GM12875 (cell line): ENCODE data around the gene ITGB5.

Experiments
- H3K4me3 ChIP-seq: one replicate; pipeline ENCODE4 v1.5.1; 2011; ENCODE audit warnings: low read depth, low read length, control low read depth
- CTCF ChIP-seq: IDR thresholded peaks from 2 replicates; pipeline ENCODE4 v1.5.1; 2011; ENCODE audit warnings: low read depth, mild to moderate bottlenecking, control low read depth, inconsistent platforms, low read length, moderate library complexity, borderline replicate concordance; ENCODE audit not compliant: insufficient read depth

Gene ITGB5

GRCh38 chr3:124747111-124747981 is 139.8 kb downstream of the ITGB5 start:
- H3K4me3 ChIP-seq = no peak overlapping the region
- TF ChIP-seq CTCF = no peak

- no peak for TF ChIP-seq CTCF
- no peak overlapping the region for H3K4me3 ChIP-seq
These were observed 141.4 kb downstream of the ITGB5 start for GRCh38 chr3:124745756-124746155.

- TF ChIP-seq CTCF = no peak
- H3K4me3 ChIP-seq = no peak overlapping the region
These were observed 146.1 kb downstream of the ITGB5 start for GRCh38 chr3:124741027-124741426.

- H3K4me3 ChIP-seq = no peak overlapping the region
These were observed 155.4 kb downstream of the ITGB5 start for GRCh38 chr3:124731760-124732159.

GRCh38 chr3:124730941-124731297 is 156.2 kb downstream of the ITGB5 start:
- no peak for TF ChIP-seq CTCF
- H3K4me3 ChIP-seq = peak overlapping the region; percentile 77

More at GRCh38 chr3:124731760-124732159, 155.4 kb downstream of the ITGB5 start:
- no peak for TF ChIP-seq CTCF

GRCh38 chr3:124730129-124730940 is 156.8 kb downstream of the ITGB5 start, which contains the start of gene UMPS:
TSS of gene UMPS (plus strand) at chr3:124730452. CDS start at chr3:124730472, 20 bp downstream.
- TF ChIP-seq CTCF = no peak

GRCh38 chr3:124722589-124722988 is 164.6 kb downstream of the ITGB5 start:
- no peak for TF ChIP-seq CTCF
- no peak overlapping the region for H3K4me3 ChIP-seq

More at GRCh38 chr3:124730129-124730940, 156.8 kb downstream of the ITGB5 start, which contains the start of gene UMPS:
- H3K4me3 ChIP-seq = peak within 1 kb of the TSS; percentile 77
